GM19193 (cell line): Measurements from ENCODE around the gene SLC29A2.

ENCODE experiments used
- POLR2A ChIP-seq: IDR thresholded peaks from 4 replicates; pipeline ENCODE4 v1.6.1; 2011; ENCODE audit not compliant: insufficient read depth, insufficient read length; ENCODE audit errors: extremely low read depth

Gene SLC29A2, protein sequence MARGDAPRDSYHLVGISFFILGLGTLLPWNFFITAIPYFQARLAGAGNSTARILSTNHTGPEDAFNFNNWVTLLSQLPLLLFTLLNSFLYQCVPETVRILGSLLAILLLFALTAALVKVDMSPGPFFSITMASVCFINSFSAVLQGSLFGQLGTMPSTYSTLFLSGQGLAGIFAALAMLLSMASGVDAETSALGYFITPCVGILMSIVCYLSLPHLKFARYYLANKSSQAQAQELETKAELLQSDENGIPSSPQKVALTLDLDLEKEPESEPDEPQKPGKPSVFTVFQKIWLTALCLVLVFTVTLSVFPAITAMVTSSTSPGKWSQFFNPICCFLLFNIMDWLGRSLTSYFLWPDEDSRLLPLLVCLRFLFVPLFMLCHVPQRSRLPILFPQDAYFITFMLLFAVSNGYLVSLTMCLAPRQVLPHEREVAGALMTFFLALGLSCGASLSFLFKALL

DNA sequence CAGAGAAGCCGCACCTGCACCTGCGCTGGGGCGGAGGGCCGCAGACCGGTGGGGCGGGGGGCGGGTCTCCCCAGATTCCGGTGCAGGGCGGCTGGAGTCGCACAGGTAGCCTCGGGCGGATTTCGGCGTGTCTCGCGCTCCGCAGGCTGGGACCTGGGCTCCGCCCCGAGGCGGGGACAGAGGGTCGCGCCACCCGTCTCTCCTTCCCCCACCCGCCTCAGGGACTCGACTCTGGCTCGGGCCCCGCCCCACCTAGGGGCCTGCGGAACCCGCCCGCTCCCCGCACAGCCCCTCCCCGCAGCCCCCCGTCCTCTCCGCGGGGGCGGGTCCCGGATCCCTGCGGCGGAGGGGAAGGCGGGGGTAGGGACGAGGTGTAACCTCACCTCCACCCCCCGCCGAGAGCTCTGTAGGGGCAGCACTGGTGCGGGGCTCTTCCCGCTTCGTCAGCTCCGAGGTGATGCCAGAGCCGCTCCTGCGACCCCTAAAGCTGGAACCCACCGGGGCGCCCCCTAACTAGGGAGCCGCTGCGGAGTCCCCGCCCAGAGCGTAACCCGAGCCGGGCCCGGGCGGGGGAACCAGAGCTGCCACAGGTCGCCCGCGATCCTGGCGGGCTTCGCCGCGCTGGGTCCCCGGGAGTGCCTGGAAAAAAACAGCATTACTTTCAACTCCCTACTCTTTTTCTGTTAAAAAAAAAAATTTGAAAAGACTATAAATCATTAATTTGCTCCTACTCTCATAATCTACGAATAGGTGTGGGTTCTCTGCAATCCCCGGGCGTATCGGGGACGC, at the start of gene SLC29A2:
SLC29A2 (minus strand) TSS at position 134 of the 789 bp plus-strand sequence. CDS start 169 bp downstream, outside the sequence.
- TF ChIP-seq POLR2A = no peak

GRCh38 chr11:66420671-66421476, 49.3 kb upstream of the SLC29A2 start, which contains the start of gene NPAS4:
Gene NPAS4, plus strand, starts transcription at chr11:66421035. Its CDS starts 145 bp downstream, at chr11:66421180.
- no peak for TF ChIP-seq POLR2A

- no peak for TF ChIP-seq POLR2A
Measured at GRCh38 chr11:66419825-66420224, 48.3 kb upstream of the SLC29A2 start.

DNA sequence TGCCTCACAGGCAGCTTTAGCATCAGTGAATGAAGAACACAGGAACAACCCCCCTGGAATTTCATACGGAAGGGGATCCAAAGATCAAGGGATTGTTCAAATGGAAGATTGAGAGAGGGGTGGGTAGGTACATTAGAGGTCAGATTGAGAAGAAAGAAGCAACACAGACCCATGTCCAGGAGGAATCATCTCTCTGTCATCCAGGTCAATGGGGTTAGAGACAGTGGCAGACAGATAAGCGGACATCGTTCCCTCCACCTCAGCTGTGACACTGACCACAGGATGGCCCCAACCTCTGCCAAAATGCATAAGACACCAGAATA, 47.4 kb upstream of the SLC29A2 start:
- TF ChIP-seq POLR2A = no peak

DNA sequence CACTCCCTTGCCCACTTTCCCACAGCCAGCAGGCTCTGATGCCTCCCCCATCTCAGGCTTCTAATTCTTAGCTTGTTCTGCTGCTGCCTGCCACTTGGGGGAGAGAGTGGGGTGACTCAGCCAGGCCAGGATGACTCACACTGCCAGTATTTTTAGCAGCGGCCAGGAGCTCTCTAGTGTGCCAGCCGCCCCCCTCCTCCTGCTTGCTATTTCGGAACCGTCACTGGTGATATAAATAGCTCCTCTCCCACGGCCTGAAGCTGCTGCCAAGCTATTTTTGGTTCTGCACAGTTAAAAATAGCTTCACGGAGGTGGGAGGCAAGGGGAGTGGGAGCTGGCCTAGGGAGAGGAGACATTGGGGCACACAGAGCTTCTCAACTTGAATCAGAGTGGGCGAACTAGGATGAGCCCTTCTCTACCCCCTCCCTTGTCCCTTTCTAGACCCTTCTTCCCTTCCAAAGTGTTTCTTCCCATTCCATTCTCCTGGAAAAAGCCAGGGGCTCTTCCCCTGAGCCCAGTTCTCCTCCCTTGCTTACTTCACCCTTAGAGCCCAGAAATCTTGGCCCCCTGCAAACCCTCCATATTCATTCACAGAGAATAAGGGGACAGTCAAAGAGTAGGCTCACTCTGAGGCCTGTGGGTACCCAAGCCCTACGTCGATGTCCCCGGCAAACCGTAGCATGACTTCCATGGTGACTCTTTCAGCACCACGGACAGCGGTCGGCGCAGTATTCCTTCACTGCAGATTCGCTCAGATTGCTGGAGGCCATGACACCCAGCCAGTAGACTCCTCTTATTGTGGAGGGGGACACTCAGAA, 46.8 kb upstream of the SLC29A2 start:
- no peak for TF ChIP-seq POLR2A

DNA sequence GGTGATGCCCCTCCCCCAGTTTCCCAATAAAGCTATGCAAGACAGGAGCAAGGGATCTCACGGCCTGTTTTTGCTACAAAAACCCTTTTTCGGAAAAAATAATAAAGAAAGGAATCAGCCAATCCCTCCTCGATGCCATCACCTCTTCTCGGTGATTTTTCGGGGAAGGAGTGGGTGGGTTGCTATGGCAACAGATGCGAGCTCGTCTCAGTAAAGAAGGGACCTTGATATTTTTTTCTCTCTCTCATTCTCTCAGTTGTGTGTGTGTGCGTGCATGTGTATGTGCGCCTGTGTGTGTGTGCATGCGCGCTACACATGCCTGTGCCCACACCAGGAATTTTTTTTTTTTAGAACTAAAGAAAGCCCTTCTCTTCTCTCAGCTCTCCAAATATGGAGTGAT, 45.4 kb upstream of the SLC29A2 start:
- no peak for TF ChIP-seq POLR2A

- no peak for TF ChIP-seq POLR2A
Measured at GRCh38 chr11:66415423-66415822, 43.9 kb upstream of the SLC29A2 start.

GRCh38 chr11:66414120-66414934, 42.8 kb upstream of the SLC29A2 start:
- TF ChIP-seq POLR2A = no peak

GRCh38 chr11:66413167-66413566, 41.6 kb upstream of the SLC29A2 start:
- TF ChIP-seq POLR2A = no peak

GRCh38 chr11:66412110-66412509, 40.5 kb upstream of the SLC29A2 start:
- TF ChIP-seq POLR2A = no peak

DNA sequence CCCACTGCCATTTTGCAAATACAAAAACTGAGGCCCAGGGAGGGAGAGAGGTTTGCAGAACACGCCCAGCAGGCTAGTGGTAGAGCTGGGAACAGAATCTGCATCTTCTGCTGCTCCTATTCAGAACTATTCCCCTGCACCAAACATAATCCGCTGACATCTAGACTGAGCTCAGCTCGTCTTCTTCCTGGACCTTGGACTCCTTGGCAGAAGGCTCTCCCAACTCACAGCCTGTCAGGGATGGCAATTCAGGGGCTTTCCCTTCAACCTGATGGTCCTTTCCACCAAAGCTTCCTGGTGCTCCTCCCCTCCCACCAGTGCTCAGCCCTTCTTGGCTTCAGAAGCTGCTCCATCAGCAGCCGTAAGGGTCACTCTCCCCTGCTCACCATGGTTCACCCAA, 39.8 kb upstream of the SLC29A2 start:
- TF ChIP-seq POLR2A = no peak

DNA sequence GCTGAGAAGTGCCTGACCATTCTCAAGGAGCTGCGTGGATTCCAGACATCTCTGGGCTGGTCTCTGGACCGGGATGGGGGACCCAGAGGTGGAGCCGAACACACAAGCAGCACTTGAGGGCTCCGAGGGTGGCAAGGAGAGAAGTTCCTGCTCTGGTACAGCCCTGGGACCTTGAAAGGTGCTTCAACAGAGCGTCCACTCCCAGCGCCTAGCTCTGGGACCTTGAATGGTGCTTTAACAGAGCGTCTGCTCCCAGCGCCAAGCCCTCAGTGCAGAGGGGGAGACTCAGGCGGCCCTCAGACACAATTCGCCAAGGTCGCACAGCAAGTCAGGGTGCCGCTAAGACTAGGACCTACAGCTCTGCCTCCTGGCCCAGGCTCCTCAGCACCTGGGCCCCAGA, 38.6 kb upstream of the SLC29A2 start:
- no peak for TF ChIP-seq POLR2A

GRCh38 chr11:66409226-66409625, 37.7 kb upstream of the SLC29A2 start:
- TF ChIP-seq POLR2A = no peak

DNA sequence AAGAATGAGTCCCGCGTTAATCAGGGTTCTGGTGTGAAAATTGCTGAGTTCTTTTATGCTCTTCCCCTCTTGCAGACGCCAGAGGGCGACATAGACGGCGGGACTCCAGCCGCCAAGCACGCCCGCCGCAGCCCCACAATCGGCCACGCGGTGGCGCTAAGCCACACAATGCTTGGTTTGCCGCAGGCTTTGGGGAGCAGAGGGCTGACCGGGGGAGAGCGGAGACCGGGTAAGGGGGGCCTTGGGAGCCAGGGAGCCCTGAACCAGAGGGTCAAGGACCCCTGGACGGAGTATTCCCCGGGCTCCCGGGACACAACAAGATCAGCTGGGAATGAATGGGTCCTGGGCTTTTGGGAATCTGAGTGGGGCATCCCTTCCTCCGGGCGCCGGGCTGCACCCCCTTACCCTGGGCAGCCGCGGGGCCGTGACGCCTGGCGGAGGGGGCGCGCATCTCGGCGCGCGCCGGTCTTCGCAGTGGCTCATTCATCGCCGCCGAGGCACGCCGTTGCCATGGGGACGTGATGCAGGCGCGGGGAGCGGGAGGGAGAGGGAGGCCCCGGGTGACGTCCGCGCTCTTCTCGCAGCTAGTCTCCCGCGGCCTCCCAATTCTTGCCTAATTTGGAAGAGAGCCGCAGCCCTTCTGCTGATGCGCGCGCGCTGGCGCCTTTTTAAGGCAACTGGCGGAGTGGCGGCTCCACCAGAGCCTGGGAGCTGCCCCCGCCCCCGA, 37.1 kb upstream of the SLC29A2 start:
- no peak for TF ChIP-seq POLR2A
